Cardiac fibroblast (primary cell): ENCODE measurements around the gene SH3RF3.

Experiments
- DNase-seq, 2 donors: peaks; one replicate each; pipeline versions ENCODE4 v3.0.0 to v3.0.0-alpha.2; 2010; ENCODE audit warnings: low read depth in 2 of 2
- H3K4me3 ChIP-seq, 2 donors: replicated peaks in 1 of 2; 1 replicate in 1 of 2; 2 replicates in 1 of 2; pipeline ENCODE4 v1.5.1; 2011; ENCODE audit warnings: low read depth in 2 of 2, low read length in 2 of 2, mild to moderate bottlenecking in 2 of 2, moderate library complexity in 1 of 2
- CTCF ChIP-seq: IDR thresholded peaks from one replicate; pipeline ENCODE4 v1.5.1; 2011; ENCODE audit warnings: low read depth, mild to moderate bottlenecking, low read length, inconsistent platforms

The SH3RF3 gene

GRCh38 chr2:109125593-109126500, 3.2 kb upstream of the SH3RF3 start:
- peak; percentile 85 to 95 for DNase-seq
- no peak overlapping the region for H3K4me3 ChIP-seq

GRCh38 chr2:109126501-109126860, 2.5 kb upstream of the SH3RF3 start:
- no peak overlapping the region for H3K4me3 ChIP-seq

More at GRCh38 chr2:109125593-109126500, 3.2 kb upstream of the SH3RF3 start:
- TF ChIP-seq CTCF = no peak

GRCh38 chr2:109127556-109127955, 1.4 kb upstream of the SH3RF3 start:
- no peak for DNase-seq
- no peak overlapping the region for H3K4me3 ChIP-seq
- TF ChIP-seq CTCF = no peak

More at GRCh38 chr2:109126501-109126860, 2.5 kb upstream of the SH3RF3 start:
- DNase-seq = peak; percentile 75 to 88
- TF ChIP-seq CTCF = no peak

- H3K4me3 ChIP-seq = peak overlapping the region; percentile 77 to 78
- DNase-seq = peak; percentile 92 to 94
- TF ChIP-seq CTCF = peak; percentile 86
Measured at GRCh38 chr2:109128048-109128615, 873 bp upstream of the SH3RF3 start.

GRCh38 chr2:109129356-109129920, 433 bp downstream of the SH3RF3 start:
- TF ChIP-seq CTCF = no peak
- DNase-seq = peak; percentile 29 to 42
- H3K4me3 ChIP-seq = peak overlapping the region; percentile 77 to 78

- TF ChIP-seq CTCF = no peak
- peak in 1 of 2 donors; percentile 24 for DNase-seq
- peak overlapping the region; percentile 77 to 78 for H3K4me3 ChIP-seq
Measured at GRCh38 chr2:109129921-109130722, 1.1 kb downstream of the SH3RF3 start.
